Activated CD8-positive, alpha-beta memory T cell treated with anti-CD3 and anti-CD28 coated beads, Interleukin-2, amount 50 U/mL, for 1 hour (primary cell): ENCODE data around the gene LKAAEAR1.

ENCODE experiments used
- DNase-seq: peaks from one replicate; pipeline ENCODE4 v3.0.0-alpha.2; 2020; ENCODE audit errors: extremely low read depth

The LKAAEAR1 gene

DNA sequence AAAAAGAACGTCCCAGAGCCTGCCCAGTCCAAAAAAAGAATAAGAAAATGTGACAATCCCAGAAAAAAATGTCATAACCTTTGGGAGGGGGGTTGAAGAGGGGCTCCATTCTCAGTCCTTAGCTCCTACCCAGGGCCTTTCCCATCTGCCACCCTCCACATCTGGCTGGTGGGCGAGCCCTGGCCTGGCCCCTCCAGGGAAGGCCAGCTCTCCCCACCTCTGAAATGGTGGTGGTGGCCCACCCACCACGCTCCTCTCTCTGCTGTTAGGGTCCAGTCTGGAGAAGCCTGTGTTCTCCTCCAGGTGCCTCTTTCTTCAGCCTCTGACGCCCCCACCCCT, 5.3 kb downstream of the LKAAEAR1 start:
- no peak for DNase-seq

DNA sequence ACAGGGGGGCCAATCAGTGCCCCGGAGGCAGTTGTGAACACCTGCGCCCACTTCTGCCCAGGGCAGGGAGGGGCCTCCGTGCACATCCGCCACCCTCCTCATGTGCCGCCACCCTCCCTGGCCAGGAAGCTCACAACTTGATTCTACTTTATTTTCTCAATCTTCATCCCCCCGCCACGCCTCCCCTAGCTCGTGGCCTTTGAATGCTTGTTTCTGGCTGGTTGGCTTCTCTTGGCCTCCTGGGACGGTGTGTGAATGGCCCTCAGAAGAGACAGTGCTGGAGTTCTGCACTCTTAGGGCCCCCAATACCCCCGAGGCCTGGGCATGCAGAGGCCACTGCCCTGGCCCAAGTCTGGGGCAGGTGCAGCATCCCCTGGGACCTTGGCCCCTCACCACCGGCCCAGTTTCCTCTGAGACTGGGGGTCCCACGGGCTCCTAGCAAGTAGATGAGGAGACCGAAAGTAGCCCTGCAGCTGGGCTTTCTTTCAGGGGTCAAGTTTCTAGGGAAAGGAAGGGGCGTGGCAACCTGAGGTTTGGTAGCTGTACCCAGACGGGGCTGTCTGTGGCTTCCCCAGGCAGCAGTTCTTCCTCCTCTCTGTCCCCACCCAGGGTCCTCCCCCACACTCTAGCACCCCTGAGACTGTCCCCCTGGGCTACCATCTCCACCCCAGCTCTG, 6.2 kb downstream of the LKAAEAR1 start:
- DNase-seq, result no peak

DNA sequence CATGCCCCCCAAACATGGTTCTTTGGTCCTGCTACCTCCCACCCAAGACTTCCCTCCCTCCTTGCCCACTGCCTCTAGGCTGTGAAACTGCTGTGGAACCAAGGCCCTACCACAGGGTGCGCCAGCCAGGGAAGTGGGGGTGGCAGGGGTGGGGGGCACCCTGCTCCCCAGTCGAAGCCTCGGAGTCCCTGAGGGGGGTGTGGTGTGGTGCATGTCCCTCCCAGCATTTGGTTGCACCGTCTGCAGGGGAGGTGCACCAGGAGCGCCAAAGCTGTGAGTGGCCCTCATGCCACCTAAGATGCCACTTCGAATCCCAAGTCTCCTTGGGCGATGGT, 6.7 kb downstream of the LKAAEAR1 start:
- no peak for DNase-seq

- DNase-seq, result no peak
Observed at GRCh38 chr20:64077094-64077493, 7.1 kb downstream of the LKAAEAR1 start.

- DNase-seq, result no peak
Observed at GRCh38 chr20:64076061-64076997, 7.9 kb downstream of the LKAAEAR1 start.

GRCh38 chr20:64075556-64075955, 8.6 kb downstream of the LKAAEAR1 start:
- no peak for DNase-seq

- DNase-seq, result no peak
Observed at GRCh38 chr20:64074963-64075362, 9.2 kb downstream of the LKAAEAR1 start.

DNA sequence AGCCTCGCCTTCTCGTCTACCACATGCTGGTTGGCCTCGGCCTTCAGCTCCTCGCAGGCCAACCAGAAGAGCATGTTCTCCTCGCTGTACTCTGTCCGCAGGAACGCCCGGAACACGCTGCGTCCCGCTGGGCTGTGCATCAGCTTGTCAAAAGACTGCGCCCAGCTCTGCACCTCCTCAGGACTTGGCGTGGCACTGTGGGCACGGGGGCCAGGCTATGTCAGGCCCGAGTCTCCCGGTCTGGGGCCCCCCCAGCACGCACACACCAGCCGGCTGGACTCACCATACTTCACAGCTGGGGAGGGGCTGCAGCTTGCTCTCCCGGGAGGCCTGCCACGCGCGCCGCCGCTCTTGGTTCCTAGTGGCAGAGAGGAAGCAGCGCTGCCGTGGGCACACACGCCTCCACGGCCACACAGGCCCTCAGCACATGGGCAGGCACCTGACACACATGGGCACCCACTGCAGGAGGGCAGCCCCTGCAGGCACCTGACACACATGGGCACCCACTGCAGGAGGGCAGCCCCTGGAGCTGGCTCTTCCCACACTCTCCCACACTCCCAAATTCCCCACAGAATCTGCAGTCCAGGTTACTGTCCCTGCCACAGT, 9.9 kb downstream of the LKAAEAR1 start:
- no peak for DNase-seq

DNA sequence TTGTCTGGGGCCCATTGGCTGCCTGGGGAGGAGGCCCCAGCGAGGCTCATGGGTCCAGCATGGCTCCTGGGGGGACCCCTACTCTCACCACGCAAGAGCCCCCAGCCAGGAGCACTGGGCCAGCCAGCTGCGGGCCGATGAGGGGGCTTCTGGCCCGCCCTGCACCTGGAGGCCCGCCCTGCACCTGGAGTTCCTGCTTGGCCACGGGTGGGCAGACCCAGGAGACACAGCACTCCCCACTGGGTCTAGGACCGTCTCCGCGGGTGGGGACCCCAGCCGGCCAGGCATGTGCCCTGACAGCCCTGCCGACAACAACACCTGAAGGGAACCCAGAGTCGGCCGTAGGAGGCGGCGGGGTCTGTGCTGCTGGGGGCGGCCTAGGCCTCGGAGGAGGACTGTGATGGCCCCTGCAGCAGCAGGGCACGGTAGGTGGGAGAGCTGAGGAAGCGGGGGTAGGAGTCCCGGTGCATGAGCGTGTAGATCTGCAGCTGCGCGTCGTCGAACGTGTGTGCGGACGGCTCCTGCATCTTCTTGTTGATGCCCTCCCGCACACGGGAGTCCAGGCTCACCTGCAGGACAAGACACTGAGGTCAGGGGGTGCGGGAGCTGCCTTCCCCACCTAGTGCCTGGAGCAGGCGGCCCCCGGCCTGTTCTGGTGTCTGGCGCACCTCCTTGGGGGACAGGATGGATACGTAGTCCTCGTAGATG, 10.6 kb downstream of the LKAAEAR1 start:
- no peak for DNase-seq

- DNase-seq, result no peak
Observed at GRCh38 chr20:64072498-64073063, 11.6 kb downstream of the LKAAEAR1 start.

- DNase-seq, result no peak
Observed at GRCh38 chr20:64071341-64072332, 12.6 kb downstream of the LKAAEAR1 start.

DNA sequence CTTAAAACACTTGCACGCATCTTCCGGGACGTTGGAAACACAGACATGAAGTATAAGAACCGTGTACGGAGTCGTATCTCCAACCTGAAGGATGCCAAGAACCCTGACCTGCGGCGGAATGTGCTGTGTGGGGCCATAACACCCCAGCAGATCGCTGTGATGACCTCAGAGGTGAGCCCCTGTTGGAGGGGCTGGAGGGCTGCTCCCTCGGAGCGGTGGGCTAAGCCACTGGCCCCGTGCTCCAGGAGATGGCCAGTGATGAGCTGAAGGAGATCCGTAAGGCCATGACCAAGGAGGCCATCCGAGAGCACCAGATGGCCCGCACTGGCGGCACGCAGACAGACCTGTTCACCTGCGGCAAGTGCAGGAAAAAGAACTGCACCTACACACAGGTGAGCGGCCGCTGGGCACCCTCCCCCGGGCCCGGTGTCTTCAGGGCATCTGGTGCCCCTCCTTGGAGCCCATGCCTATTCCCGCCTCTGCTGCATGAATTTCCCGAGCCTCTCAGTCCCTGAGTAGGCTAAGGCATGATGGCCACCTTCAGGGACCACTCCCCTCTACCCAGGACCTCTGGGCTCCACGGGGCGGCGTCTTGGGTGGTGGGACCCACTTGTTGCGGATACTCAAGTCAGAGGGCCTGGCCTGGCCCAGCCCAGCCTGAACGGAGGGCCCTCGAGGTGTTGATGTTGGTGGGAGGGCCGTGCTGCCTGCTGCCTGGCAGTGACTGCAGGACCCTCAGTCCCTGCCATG, 13.8 kb downstream of the LKAAEAR1 start:
- no peak for DNase-seq

DNA sequence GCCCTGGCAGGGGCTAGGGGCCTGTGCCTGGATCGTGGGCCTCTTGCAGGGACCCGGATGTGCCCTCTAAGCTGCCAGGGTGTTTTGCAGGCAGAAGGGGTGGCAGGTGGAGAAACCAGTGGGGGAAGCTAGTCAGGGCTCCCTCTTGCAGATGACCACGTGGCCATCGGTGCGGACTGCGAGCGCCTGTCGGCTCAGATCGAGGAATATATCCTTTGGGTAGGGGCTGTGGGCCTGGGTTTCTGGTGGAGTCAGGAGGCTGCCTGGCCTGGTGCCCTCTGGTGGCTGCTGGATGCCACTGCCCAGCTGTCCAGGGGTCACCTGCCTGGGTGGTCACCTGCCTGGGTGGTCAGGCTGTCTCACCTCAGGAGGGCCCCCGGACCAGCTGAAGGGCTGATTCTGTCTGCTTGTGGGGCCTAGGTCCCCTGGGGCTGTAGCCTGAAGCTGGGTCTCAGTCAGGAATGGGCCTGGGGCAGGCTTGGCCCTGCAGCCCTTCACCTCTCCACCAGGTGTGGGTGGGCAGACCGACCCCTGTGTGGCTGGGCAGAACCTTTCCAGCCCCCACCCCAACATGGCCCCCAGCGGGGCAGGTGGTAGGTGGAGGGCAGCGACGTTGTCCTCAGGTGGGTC, 14.5 kb downstream of the LKAAEAR1 start:
- DNase-seq, result no peak

GRCh38 chr20:64069209-64069613, 15.0 kb downstream of the LKAAEAR1 start:
- no peak for DNase-seq

GRCh38 chr20:64068386-64069208, 15.6 kb downstream of the LKAAEAR1 start:
- DNase-seq, result no peak

- no peak for DNase-seq
Observed at GRCh38 chr20:64067733-64068307, 16.4 kb downstream of the LKAAEAR1 start.

- no peak for DNase-seq
Observed at GRCh38 chr20:64067005-64067632, 17.1 kb downstream of the LKAAEAR1 start.

DNA sequence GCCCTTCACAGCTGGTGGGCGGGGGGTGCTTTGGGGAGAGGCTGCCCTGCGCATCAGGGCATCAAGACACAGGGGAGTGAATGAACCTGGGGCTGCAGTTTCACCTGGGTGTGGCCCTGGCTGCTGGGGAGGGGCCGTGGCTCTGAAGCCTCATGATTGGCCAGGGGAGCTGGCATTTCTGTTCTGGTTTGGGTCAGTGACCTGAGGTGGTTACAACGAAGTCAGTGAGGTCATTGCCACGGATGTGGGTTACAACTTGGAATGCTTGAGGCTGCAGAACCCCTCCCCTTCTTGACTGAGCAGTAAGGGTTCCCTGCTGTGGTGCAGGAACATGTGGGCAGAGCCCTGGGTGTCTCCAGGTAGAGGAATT, 18.2 kb downstream of the LKAAEAR1 start:
- no peak for DNase-seq
